ENCODE measurements around the gene PSMD7.

GRCh38 chr16:74279805-74280204 is 16.8 kb upstream of the PSMD7 start:
- TF ChIP-seq EZH2 (IDR thresholded peaks at IDR 0.05; ENCODE audit: insufficient read depth, poor library complexity, severe bottlenecking), result no peak
- TF ChIP-seq EZH2phosphoT487 (IDR thresholded peaks at IDR 0.05; ENCODE audit: insufficient read depth, low read depth), result no peak

All from GM23248 (cell line).